ENCODE data around the gene MAGI1.
A peak's percentile ranks its signal among the peaks of the same experiment; 100 is the strongest.
"Not testable (repeated sequence)": the region's sequence is repeated elsewhere in the genome, so short reads cannot be mapped to it uniquely, and the experiment has no call there.

Gene MAGI1

DNA sequence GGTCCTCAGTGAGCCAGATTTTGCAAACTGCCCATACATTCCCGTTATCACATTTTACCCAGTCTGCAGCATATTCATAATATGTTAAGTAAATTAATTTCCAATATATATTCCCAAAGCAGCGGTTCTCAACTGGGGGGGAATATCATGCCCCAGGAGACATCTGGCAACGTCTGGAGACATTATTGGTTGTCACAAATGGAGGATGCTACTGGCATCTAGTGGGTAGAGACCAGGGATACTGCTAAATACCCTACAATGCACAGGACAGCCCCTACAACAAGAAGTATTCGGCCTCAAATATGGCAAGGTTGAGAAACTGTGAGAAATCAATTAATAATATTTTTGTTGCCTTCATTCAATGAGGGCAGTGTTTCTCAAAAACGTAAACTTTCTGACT, 280.3 kb downstream of the MAGI1 start:
- no peak for DNase-seq (ENCODE audit: low spot score)

DNA sequence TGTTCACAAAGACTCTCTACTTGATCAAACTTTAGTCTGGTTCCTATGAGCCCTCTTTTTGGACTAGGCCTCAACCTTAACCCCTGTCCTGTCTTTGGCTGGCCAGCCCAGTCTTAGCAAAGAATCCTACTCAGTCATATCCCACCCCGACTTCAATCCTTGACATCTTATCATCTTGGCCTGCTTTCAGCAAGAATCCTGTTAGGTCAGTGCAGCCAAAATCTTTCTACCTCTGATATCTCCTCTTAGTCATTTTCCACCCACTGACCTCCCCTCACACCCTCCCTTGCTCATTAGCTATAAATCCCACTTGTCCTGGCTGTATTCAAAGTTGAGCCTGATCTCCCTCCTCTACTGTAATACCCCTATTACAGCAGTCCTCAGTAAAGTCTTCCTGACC, 286.1 kb downstream of the MAGI1 start:
- DNase-seq (ENCODE audit: low spot score) = no peak

DNA sequence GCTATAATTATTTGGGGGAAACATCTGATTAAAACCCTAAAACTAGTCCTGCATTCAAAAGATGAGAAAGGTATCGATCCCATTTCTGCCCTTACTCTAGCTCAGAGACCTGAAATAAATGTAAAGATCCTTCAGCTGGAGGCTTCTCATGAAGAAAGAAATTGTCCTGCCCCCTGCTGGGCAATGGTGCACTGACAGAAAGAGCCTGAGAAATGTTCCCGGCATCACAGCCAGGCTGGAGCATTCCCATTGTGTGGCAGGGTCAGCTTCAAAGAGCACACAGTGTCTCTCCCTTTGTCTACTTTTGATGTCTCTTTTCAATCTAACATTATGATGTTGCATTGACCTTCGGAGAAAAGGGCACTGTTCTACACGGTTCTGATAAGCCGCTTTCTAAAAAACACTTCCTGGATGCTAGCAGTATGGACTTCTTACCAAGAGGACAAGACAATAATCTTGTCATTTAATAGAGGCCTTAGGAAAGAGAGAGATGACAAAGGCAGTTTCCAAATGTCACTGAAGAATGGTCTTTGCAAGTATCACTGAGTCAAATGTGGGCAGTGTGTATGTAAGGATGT, 287.5 kb downstream of the MAGI1 start:
- peak; percentile 25 for DNase-seq (ENCODE audit: low spot score)

DNA sequence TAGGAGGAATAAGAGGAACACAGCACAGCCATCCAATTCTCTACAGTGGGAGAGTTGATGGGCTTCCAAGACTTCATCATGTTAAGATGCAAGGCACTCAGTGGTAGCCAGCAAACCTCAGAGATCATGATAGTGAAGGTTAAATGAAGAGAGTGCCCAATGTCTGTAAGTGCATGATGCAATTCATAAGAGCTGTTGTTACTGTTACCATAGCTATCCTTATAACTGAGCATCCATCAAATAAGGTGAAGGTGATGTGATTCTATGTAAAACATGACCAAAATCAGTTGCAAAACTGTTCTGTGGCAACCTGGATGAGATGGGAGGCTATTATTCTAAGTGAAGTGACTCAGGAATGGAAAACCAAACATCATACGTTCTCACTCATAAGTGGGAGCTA, 289.7 kb downstream of the MAGI1 start:
- DNase-seq (ENCODE audit: low spot score) = no peak

DNA sequence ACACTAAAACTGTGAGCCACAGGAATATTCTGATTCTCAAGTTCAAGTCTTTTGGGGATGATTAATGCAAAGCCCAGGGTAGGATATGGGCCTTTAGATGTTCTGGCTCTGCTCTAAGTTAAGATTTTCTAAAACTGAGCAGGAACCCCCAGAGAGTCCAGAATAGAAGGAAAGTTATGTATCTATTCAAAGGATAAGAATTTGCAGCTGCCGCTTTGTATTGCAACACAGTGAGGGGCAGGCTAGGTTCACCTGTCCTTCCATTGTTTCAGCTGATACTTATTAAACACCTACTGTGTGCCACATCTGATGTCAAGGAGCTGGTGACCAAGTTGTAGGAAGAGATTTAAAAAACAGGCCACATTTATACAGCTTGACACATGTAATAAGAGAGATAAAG, 290.4 kb downstream of the MAGI1 start:
- DNase-seq (ENCODE audit: low spot score) = no peak

DNA sequence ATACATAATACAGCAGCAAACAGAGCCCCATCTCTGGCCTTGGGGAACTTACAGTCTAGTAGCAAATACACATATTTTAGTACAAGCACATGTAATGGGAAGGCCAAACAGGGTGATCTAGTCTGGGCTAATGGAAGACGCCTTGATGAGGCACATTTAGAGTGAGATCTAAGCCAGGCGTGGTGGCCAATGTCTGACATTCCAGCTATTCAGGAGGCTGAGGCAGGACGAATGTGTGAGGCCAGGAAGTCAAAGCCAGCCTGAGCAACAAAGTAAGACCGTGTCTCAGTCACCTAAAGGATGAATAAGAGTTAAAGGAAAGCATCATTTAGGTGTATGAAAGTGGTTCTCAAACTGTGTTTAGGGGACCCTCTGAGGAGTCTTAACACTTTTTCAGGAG, 291.9 kb downstream of the MAGI1 start:
- DNase-seq (ENCODE audit: low spot score) = no peak

DNA sequence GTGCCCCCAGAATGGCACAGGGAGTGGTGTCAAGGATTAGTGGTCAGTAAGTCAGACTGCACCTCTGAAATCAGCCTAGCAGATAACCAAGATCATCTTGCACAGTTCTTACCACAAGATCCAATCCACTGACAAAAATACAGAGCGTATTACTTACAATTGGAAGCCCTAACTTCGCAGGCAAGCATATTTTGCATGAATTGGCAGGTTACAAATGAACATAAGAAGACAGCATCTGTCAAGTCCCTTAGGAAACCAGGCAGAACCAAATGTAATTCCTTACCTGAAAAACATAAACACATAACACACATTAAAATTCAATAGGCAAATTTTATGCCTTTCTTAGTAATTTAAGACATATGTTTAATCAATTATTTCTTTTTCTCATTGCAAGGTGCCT, 293.4 kb downstream of the MAGI1 start:
- no peak for DNase-seq (ENCODE audit: low spot score)

DNA sequence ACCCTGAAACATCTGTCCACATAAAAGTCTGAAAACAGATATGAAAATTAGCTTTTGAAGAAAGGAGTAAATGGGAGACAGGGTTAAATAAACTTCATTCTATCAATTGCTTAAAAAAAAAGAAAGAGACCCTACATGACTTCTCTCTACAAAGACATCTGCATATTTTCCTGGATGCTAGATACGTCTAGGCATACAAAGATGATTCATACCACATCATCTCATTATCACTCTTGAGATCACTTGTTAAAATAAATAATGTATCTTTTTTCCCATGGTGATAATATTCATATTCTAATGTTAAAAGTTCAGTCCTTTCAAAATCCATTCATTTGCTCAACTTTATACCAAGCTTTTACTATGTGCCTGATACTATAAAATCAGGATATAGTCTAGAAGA, 295.8 kb downstream of the MAGI1 start:
- DNase-seq (ENCODE audit: low spot score) = no peak

DNA sequence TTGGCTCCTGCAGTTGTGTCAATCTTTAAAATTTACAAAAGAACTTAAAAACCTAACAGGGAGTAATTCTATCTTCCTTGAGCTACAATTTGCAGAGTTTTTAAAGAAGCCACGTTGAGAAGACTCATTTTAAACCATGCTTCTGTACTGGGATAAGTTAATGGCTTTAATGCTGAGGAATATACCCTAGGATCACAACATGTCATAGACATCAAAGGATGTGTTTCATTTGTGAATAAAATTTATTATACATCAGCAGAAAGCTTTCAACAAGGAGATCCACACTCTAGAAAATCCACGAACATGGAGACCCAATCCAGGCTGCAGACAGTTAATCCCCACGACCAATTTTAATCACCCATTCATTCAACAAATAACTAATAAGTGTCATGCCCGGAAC, 297.2 kb downstream of the MAGI1 start:
- DNase-seq (ENCODE audit: low spot score) = no peak

DNA sequence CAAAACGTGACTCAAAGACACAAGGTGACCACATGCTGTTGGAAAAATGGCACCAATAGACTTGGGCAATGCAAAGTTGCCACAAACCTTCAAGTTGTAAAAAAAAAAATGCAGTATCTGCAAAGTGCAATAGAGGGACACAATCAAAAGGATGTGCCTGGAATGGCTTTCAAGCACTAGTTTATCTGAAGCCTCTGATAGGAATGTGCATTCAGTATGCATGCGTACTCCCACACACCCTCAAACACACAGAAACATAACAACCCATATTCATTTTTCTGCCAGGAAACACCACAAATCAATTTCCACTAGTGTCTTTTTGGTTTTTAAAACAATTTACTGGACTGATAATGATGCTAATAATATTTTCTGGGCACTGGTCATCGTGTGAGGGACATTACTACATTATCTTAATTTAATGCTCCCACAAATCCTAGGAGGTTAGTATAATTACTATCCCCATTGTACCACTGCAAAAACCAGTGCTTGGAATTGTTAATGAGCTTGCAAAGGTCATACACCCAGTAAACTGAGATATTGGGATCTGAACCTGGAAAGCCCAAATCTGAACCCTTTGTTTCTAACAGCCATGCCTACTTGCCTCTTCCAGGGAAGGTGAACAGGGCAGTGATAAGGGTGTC, 298.7 kb downstream of the MAGI1 start:
- no peak for DNase-seq (ENCODE audit: low spot score)

DNA sequence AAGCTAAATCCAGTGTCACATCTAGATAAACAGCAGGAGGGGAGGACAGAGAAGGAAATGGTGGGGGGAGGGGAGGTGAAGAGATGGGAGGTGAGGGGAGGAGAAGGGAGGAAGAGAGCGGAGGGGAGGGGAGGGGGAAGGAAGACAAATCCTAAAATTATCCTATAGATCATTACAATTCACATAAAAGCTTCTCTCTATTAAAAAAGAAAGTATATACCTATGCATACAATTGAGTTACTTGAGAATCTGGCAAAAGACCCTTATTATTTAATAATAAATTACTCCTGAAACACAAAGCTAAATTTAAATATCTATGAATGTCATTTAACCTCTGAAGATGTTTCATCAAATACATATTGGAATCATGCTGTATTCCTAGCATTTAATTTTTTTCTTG, 303.9 kb downstream of the MAGI1 start:
- DNase-seq (ENCODE audit: low spot score) = no peak

DNA sequence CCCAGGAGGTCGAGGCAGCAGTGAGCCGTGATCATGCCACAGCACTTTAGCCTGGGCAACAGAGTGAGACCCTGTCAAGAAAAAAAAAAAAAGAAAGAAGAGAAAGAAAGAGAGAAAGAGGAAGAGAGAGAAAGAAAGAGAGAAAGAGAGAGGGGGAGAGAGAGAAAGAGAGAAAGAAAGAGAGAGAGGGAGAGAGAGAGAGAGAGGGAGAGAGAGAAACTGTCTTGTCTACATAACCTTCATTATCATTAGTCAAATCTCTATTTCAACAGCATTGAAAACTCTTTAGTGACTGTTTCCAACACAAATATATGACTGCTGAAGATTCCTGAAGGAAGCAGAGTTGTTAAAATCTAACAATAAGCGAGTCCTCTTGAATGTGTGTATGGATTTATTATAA, 304.3 kb downstream of the MAGI1 start:
- no peak for DNase-seq (ENCODE audit: low spot score)

DNA sequence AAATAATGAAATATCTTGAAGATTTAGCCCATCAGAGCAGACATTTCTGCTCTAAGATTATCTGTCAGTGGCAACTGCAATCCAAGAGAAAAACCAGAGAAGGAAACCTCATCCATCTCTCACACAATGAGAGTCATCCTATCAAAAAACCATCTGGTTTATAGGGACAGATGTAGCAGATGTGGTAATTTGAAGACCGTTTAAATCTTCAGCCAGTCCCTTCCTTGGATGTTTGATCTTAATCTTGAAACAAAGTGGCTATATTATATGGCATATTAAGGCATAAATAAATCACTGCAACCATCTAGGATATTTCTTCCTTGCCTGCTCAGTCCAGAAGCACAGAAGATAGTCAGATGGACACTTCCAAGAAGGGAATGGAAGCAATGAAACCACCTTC, 305.3 kb downstream of the MAGI1 start:
- peak; percentile 78 for DNase-seq (ENCODE audit: low spot score)

DNA sequence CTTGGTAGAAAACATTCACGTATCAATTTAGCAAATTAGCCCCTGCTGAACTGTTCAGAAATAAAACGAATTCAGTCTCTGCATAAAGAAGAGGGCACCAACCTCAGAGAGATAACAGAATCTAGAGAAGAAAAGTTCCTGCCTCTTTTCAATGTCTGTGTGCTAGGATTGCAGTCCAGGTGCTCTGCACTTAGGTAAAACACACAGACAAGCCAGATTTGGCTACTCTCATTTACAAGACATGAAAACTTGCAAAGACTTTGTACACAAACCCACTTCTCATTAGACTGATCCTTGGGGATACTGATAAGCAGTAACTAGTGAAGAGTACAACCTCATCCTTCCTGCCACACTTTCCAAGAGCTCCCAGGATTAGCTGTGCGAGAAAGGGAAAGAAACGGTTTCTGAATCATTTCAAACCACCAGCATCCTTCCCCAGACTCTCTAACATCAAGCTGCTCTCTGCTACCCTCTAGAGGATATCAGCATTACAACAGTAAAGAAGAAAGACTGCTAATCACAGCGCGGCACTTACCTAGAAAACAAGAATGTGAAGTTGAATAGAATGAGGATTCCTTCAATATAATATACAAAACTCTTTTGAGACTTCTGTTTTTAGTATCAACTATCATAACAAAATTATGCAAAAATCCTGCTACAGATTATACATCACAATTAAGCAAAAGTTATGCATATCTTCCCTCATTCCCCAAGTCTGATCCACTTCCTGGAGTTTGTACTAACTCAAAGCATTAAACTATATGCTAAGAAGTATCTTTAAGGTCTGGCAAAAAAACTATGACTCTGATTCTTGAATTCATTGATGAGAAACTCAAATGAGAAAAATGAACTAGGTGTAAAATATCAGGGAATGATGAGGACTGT, 306.4 kb downstream of the MAGI1 start:
- peak; percentile 77 for DNase-seq (ENCODE audit: low spot score)

DNA sequence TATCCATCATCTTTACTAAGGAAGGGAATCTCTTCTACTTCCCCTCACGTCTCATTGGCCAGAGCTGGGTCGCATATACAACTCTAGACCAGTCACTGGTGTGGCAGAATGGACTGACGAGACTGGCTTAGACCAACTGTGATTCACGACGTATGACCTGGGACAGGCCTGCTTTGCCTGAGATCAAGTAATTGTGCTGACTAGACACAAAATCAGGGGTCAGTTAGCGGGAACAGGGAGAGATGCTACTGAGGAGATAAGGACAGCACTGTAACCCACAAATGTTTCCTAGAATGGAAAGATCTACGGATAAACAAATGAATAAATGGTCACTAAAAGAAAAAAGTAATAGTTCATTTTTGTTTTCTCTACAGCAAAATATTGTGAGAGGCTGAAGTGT, 308.3 kb downstream of the MAGI1 start:
- no peak for DNase-seq (ENCODE audit: low spot score)

DNA sequence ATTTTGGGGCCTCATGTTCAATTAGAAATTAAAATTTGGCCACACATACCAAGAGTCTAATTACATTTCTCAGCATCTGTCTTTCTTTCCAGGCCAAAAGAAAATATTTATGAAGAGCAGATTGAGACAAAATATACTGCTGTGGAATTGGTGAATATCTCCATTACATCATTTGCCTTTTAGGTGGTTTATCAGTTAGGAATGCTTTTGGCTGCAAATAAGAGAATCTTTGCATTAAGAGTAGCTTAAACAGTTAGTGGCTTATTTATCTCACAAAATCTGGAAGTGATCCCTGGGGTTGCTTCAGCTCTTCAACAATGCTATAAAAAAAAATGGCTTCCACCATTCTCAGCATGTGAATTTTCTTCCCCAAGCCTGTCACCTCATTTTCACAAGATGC, 308.7 kb downstream of the MAGI1 start:
- no peak for DNase-seq (ENCODE audit: low spot score)

DNA sequence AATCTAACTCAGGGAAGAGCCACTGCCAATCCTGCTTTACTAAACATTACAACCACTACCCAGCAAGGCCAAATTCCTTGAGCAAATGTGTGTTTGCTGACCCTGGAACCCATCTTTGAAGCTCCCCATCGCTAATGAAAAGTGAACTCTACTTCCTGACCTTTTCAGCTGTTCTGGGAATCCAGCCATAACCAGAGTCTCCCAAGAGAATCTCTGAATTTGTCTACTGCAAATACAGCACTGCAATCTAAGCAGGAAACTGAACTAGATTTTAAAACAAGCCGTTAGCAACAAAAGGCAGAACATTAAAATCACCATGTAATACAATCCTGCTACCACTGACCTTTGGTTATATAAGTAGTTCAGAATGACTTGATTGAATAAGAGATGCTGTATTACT, 309.2 kb downstream of the MAGI1 start:
- DNase-seq (ENCODE audit: low spot score) = peak; percentile 16

DNA sequence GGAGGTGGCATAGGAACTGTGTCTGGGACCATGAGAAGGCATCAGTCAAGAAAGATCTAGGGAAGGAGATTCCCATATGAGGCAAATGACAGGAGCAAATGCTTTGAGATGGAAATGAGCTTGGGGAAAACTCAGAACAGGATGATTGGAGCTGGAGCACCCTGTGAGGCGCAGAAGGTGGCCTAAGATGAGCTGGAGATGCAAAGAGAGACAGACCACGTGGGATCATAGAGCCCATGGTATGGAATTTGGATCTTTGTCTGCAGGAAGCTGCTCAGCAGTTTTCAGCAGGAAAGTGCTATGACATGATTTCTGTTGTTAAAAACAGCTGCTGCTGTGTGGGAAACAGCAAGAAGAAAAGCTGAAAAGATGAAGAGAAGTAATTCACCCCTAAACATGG, 310.6 kb downstream of the MAGI1 start:
- DNase-seq (ENCODE audit: low spot score) = no peak

DNA sequence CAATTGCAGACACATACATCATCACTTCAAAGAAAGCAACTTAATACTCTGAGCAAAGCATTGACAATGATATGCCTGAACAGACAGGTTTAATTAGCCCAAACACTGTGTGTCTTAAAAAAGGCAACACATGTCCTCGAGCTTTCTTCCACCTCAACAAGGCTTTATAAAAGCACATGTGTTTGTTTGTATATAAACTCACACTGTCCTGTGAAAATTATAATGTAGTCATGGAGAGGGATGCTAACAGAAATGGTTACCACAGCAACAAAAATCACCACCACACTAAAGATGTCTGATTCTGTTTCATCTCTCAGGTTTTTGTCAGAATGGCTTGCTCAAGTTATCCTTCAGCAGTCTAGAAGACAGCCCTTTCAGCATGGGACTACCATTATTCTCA, 314.7 kb downstream of the MAGI1 start:
- no peak for DNase-seq (ENCODE audit: low spot score)

DNA sequence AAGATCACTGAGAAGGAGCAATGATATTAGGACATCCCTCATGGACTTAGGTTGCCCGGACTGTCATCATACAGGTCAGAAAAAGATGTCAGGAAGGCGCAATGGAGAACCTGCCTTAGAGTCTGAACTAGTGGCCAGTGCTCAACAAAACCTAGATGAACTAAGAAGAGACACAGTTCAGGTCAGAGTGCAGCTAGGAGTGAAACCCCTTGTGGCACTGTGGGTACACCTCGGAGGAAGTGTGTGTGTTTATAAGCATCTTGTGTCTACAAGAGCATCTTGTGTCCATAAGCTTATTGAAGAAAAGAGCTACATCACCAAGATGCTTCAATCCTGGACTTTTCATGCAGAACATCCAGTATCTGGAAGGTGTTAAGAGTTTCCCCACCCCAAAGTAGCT, 315.7 kb downstream of the MAGI1 start:
- no peak for DNase-seq (ENCODE audit: low spot score)

DNA sequence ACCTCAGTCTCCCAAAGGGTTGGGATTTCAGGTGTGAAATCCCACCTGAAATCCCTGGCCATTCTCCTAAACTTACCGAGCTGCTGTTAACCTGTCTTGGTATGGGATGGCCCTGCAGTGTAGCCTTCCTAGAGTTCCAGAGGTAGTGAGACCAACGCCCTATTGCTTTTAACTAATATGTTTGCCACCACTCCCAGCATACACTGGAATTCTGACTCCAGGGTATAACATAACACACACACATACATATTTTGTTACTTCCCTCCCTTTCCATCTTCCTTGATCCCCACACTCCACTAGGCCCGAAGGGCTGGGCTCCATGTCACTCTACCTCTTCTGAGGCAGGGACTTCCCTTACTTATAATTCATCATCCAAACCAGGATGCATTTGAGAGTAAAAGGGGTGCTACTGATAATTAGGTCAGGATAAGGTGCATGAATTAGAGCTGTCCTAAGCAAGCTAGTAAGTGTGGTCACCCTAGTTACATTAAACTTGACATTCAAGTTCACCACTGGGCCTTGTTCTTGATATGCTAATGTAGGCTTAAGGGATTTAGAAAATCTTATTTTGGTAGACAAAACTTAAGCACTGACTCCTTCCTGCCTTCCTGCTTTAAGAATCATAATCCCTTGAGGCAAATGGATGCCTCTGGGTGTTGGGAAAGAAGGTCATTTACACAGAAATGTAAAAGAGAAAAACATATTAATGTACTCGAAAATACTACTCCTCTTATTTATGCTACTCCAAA, 317.6 kb downstream of the MAGI1 start:
- DNase-seq (ENCODE audit: low spot score) = no peak

DNA sequence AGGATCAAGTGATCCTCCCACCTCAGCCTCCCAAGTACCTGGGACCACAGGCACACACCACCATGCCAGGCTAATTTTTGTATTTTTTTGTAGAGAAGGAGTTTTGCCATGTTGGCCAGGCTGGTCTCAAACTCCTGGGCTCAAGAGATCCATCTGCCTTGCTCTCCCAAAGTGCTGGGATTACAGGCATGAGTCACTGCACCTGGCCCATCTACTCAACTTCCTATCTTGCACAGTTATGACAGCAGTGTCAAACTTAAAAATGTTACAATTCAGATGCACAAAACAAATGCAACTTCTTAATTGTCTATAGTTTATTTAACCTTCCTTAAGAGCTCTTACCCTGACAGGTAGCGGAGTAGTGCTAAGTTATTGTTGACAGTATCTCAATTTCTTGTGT, 319.1 kb downstream of the MAGI1 start:
- not testable (repeated sequence) for DNase-seq (ENCODE audit: low spot score)
